HG03095 (cell line): ENCODE measurements around the gene KCTD20.
A peak's percentile ranks its signal among the peaks of the same experiment; 100 is the strongest.
"Not testable (repeated sequence)": the region's sequence is repeated elsewhere in the genome, so short reads cannot be mapped to it uniquely, and the experiment has no call there.

Experiments used
- ATAC-seq: cut with Tn5 transposase; IDR thresholded peaks from one replicate; pipeline ENCODE4 v1.9.1; 2021; ENCODE audit warnings: moderate library complexity; ENCODE audit not compliant: unreplicated experiment

KCTD20 gene

GRCh38 chr6:36442671-36443470, at the start of gene KCTD20, which contains the start of gene PXT1:
Gene KCTD20, plus strand, starts transcription at chr6:36443000. Its CDS starts 27,098 bp downstream, at chr6:36470098.
Gene PXT1, minus strand, starts transcription at chr6:36442854. Its CDS starts 16,772 bp downstream, at chr6:36426082.
- peak; percentile 79 for ATAC-seq

GRCh38 chr6:36399970-36400369, 42.8 kb upstream of the KCTD20 start:
- ATAC-seq = no peak

GRCh38 chr6:36402481-36402880, 40.3 kb upstream of the KCTD20 start:
- no peak for ATAC-seq

GRCh38 chr6:36404164-36404563, 38.6 kb upstream of the KCTD20 start:
- ATAC-seq = no peak

- not testable (repeated sequence) for ATAC-seq
Observed at GRCh38 chr6:36409718-36410117, 33.1 kb upstream of the KCTD20 start.

GRCh38 chr6:36413489-36414480, 29.0 kb upstream of the KCTD20 start:
- ATAC-seq = no peak

GRCh38 chr6:36414481-36414880, 28.3 kb upstream of the KCTD20 start:
- ATAC-seq = no peak

GRCh38 chr6:36418558-36418957, 24.2 kb upstream of the KCTD20 start:
- ATAC-seq = no peak

- no peak for ATAC-seq
Observed at GRCh38 chr6:36419310-36419709, 23.5 kb upstream of the KCTD20 start.

GRCh38 chr6:36422714-36423100, 20.1 kb upstream of the KCTD20 start:
- no peak for ATAC-seq

GRCh38 chr6:36423101-36423824, 19.5 kb upstream of the KCTD20 start:
- peak; percentile 89 for ATAC-seq

GRCh38 chr6:36426622-36427021, 16.2 kb upstream of the KCTD20 start:
- ATAC-seq = no peak

- ATAC-seq = no peak
Observed at GRCh38 chr6:36428911-36429310, 13.9 kb upstream of the KCTD20 start.

- no peak for ATAC-seq
Observed at GRCh38 chr6:36430351-36430750, 12.4 kb upstream of the KCTD20 start.

GRCh38 chr6:36431197-36431596, 11.6 kb upstream of the KCTD20 start:
- no peak for ATAC-seq

GRCh38 chr6:36432151-36432671, 10.6 kb upstream of the KCTD20 start:
- ATAC-seq = no peak

- ATAC-seq = no peak
Observed at GRCh38 chr6:36436466-36436865, 6.3 kb upstream of the KCTD20 start.

GRCh38 chr6:36441307-36441894, 1.4 kb upstream of the KCTD20 start:
- peak; percentile 62 for ATAC-seq

- no peak for ATAC-seq
Observed at GRCh38 chr6:36442103-36442670, 613 bp upstream of the KCTD20 start.
